Vagina (tissue), 2 donors: ENCODE data around the gene AP2A1.

Experiments used
- CTCF ChIP-seq, 3 experiments: fragments of 450-650 bp in 2 of 3; fragments of 200-600 bp in 1 of 3; sonication (generic) in 1 of 3; IDR thresholded peaks; one replicate each; pipeline ENCODE4 v1.5.1; 2017 to 2019; ENCODE audit warnings: antibody characterized with exemption in 3 of 3, mild to moderate bottlenecking in 2 of 3, moderate library complexity in 2 of 3
- POLR2A ChIP-seq, 2 donors: fragments of 450-650 bp; IDR thresholded peaks; one replicate each; pipeline ENCODE4 v1.6.1; 2017; ENCODE audit warnings: antibody characterized with exemption in 2 of 2, mild to moderate bottlenecking in 2 of 2, moderate library complexity in 2 of 2

GRCh38 chr19:49832556-49832955 is 65.8 kb downstream of the AP2A1 start:
- TF ChIP-seq CTCF (IDR thresholded peaks at IDR 0.05) (no peak), POLR2A (IDR thresholded peaks at IDR 0.05) (no peak)
